Superior temporal gyrus (tissue), 1 donor: ENCODE results near the gene FUOM.
"Not testable (repeated sequence)": the region's sequence is repeated elsewhere in the genome, so short reads cannot be mapped to it uniquely, and the experiment has no call there.

Experiments used
- DNase-seq: peaks from one replicate; pipeline ENCODE4 v3.0.0-alpha.2; 2016; ENCODE audit errors: extremely low spot score

The FUOM gene

DNA sequence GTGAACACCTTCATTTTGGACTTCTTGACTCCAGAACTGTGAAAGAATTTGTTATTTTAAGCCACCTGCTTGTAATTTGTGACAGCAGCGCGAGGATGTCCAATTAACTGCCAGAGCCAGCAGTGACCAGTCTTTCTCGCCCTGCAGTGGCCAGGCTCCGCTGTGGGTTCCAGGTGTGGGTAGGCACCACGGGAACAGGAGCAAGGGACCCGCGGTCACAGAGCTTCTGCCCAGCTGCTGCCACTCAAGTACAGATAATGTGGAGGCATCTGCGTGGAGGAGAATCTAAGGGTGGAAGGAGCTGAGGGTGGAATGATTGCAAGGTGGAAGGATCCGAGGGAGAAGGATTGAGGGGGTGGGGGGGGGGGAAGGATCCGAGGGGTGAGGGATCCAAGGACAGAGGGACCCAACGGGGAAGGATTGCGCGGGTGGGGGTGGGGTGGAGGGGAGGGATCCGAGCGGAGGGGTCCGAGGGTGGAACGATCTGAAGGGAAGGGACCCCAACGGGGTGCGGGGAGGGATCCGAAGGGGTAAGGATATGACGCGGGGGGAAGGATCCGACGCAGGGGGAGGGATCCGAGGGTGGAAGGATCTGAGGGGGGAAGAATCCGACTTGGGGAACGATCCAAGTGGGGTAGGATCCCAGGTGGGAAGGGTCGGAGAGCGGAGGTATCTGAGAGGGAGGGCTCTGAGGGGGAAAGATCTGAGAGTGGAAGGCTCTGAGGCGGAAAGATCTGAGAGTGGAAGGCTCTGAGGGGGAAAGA lies 24.7 kb downstream of the FUOM start:
- no peak for DNase-seq

DNA sequence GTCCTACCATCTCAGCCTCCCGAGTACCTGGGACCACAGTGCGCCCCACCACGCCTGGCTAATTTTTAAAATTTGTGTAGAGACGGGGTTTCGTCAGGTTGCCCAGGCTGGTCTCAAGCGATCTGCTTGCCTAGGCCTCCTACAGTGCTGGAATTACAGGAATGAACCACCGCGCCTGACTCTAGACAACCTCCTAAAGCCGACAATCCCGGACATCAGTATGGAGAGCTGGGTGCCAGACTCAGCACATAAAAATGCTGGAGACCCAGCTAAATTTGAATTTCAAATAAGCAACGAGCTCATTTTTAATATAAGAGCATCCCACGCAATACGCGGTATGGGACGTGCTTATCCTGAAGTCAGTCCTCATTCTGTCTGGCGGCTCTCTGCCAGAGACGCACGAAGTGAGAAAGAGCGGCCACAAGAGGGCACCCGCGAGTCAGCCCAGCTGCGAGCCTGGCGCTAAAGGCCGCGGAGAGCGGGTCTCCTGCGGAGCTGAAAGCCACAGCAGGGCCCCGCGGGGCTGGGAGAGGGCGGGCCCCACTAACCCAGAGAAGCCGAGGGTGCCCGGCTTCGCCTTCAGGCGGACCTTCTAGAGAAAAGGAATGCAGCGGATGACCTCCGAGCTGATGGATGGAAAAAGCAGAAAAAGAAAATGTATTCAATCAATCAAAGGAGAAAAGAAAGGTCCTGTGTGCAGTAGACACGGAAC lies 28.2 kb downstream of the FUOM start:
- peak; percentile 96 for DNase-seq

DNA sequence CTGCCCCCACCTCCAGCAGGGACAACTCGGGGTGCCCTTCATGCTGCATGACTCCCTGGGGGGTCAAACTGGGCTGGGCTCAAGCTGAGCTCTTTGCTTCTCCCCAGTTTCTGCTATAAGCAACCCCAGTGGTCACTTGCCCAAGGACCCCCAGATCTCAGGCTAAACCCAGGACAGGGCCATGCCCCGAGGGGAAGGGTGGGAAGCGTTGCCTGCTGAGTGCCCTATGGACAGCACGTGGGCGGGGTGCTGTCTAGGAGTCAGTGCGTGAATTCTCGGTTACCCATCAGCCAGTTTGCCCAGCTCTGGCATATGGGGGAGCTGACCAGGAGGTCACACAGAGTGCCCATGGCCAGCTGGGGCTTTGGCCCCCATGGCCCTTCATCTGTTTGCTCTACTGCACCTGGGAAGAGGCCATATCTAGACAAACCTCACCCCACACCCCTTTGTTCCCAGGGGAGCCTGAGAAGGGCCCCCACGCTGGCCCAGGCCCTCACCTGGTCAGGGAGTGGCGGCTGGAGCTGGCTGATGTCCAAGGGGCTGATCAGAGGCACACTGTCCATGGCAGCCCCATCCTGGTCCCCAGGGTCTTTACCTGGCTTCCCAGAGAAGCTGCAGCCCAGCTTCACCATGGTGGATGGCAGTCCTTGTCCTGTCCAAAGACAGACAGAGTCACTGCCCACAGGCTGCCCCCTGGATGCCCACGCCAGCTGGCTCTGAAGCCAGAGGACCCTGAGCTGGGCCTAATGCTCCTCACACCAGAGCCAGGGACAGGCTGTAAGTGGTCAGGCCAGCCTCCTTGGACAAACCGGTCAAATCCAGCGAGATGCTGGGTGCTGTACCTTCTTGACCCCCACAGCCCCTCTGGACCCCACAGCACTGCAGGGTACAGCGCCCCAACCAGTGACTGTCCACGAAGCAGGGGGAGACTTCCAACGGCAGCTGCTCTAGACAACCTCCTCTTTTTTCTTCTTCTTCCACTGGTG lies 29.2 kb downstream of the FUOM start:
- DNase-seq = no peak

DNA sequence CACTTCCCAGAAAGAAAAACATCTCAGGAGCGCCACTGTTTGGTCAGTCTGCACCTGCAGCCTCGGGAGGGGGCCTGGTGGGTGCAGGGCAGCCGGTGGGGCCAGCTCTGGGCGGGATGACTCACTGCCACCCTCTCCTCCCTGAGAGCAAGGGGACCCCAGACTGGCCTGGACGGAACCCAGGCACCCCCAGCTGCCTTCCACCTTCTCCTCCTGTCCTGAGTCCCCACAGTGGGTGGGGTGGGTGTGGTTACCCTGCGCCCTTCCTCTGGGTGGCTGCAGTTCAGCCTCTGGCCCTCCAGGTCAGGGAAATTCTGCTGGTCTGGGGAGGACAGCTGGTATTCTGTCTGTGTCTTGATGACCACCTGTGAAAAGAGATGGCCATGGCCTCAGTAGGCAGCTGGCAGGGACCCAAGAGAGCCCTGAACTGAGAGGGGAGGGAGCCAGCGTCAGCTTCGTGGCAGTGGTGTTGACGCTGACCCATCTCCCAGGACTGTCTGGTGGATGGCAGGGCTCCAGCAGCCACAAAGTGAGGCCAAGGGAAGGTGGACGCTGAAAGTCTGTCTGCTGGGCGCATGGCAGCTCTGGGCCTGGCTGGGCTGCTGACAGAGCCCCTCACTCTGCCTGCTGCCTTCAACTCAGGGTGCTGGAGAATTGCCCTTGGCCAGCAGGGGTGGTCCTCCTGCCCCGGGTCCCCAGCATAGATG lies 30.0 kb downstream of the FUOM start:
- no peak for DNase-seq

DNA sequence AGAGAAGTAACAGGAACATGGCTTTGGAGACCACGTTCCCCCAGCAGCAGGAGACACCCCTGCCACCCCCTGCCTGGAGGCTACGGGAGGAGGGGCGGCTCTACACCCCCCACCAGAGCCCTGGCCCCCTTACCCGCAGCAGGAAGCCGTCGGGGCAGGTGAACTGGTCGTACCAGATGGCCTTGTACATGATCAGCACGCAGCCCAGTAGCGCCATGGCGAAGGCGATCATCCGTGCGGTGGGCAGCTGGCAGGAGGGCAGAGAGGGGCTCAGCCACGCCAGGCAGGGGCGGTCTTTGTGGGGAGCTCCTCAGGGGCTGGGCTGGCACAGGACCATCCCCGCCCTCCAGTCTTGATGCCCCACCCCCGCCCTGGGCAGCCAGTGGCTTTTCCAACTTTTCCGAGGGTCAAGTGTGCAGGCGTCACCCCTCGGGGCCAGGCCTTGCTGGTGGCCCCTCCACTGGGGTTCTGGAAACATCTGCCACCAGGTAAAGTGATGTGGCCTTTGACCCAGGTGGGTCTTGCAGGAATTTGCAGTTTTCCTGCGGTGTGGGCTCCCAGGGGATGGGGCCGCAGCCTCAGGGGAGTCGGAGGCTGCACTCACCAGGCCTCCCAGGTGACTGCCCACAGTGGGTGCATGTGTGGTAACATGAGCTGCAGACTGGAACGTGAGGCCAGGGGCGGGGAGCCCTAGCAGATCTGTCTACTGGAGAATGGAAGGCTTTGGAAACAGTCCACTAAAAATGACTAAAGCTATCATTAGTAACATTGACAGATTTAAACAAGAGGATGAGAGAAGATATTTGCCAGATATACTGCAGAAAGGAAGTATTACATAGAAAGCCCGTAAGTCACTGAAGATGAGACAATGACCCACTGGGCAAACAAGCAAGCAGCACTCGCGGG lies 30.8 kb downstream of the FUOM start:
- no peak for DNase-seq

DNA sequence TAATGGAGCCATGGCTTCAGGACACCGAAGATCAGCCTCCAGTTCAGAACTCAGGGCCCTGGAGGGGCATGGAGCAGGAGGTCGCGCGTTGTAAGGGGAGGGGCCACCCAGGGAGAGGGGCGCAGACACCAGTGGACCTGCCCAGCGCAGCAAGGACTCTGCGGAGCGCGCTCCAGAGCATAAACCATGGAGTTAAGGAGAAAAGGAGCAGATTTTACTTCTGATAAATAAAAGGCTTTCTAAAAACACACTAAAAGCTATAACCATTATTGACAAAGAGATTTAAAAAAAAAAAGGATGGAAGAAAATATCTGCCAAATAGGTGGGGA lies 31.6 kb downstream of the FUOM start:
- no peak for DNase-seq

DNA sequence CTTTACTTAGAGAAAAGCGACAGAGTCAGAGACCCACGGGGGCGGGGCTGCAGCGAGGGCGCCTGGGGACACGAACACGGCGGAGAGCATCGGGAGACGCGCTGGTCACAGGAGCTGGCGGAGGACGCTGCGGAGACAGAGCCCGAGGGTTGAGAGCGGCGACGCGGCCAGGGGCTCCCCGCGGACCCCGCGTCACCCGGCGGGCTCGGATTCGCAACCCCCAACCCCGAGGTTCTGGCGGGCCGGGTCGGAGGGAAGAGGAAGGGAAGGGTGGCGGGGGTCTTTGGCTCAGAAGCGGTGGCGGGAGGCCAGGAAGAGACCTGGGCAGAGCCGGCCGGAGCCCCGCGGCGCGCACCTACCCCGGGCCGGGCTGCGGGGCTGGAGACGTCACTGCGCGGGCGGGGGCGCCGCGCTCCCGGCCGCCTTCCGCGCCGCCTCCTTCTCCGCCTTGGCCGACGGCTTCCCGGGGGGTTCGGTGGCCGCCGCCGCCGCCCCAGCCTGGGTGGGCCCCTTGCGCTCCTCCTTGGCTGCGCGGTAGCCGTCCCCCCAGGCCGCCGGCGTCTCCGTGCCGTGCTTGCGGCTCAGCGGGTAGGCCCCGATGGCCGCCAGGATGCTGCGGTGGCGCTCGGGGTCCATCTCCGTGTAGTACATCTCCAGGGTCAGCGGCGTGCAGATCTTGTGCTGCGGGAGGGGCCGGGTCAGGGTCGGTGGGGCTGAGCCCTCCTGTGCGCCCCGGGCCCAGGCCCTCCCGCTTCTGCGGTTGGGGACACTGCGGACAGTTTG lies 32.2 kb downstream of the FUOM start:
- no peak for DNase-seq

DNA sequence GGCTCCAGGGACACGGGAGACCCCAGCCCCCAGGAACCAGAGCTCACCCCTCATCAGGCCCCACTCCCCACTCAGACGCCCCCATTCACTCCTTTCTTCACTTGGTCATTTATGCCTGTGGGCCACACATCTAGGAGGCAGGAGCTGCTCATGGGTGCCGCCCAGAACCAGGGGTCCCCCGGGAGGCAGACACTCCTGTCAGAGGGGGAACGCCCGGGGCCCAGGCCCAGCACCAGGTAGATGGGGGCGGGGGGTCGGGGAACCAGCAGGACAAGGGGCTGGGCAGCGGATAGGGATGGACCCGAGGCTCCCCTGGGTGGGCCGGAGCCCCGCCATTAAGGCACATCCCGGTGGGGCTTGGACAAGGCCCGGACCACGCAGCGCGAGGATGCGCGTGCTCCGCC lies 33.0 kb downstream of the FUOM start:
- DNase-seq = no peak

DNA sequence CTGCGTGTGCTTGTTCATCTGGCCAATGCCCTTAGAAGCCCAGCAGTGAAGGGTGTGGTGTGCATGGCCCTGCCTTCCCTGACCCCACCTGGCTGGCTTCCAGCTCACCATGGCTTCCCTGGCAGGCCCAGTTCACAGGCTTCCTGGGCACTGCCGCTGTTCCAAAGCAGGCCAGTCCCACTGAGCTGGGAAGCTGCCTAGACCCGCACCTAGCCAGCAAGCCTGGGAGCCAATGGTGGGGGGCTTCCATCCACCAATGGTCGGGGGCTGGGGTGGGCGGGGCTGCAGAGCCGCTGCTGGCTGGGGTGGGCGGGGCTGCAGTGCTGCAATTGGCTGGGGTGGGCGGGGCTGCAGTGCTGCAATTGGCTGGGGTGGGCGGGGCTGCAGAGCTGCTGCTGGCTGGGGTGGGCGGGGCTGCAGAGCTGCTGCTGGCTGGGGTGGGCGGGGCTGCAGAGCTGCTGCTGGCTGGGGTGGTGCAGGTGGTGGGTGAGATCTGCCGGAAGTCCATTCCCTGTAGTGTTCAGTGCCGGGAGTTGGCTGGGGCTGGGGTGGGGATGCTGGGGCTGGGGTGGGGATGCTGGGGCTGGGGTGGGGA lies 33.5 kb downstream of the FUOM start:
- DNase-seq = no peak

DNA sequence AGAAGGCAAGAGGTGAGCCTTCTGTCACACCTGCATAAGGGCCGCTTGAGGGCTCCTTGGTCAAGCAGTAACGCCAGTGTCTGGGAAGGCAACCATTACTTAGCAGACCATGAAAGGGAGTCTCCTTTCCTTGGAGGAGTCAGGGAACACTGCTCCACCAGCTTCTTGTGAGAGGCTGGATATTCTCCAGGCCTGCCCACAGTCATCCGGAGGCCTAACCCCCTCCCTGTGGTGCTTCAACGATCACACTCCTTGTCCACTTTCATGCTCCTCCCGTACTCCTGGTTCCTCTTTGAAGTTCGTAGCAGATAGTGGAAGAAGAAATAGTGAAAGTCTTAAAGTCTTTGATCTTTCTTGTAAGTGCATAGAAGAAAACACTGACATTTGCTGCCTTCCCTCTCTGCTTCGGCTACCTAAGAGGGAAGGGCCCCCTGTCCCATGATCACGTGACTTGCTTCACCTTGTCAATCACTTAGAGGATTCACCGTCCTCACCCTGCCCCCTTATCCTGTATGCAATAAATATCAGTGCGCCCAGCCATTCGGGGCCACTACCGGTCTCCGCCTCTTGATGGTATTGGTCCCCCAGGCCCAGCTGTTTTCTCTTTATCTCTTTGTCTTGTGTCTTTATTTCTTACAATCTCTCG lies 35.6 kb downstream of the FUOM start:
- DNase-seq = not testable (repeated sequence)

DNA sequence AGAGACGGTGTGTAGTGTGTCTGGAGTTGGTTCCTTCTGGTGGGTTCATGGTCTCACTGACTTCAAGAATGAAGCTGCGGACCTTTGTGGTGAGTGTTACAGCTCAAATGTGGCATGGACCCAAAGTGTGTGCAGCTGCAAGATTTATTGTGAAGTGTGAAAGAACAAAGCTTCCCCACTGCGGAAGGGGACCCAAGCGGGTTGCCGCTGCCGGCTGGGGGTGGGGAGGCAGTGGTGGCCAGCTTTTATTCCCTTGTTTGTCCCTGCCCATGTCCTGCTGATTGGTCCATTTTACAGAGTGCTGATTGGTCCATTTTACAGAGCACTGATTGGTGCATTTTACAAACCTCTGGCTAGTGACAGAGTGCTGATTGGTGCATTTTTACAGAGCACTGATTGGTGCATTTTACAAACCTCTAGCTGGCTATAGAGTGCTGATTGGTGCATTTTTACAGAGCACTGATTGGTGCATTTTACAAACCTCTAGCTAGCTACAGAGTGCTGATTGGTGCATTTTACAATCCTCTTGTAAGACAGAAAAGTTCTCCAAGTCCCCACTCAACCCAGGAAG lies 36.9 kb downstream of the FUOM start:
- not testable (repeated sequence) for DNase-seq

DNA sequence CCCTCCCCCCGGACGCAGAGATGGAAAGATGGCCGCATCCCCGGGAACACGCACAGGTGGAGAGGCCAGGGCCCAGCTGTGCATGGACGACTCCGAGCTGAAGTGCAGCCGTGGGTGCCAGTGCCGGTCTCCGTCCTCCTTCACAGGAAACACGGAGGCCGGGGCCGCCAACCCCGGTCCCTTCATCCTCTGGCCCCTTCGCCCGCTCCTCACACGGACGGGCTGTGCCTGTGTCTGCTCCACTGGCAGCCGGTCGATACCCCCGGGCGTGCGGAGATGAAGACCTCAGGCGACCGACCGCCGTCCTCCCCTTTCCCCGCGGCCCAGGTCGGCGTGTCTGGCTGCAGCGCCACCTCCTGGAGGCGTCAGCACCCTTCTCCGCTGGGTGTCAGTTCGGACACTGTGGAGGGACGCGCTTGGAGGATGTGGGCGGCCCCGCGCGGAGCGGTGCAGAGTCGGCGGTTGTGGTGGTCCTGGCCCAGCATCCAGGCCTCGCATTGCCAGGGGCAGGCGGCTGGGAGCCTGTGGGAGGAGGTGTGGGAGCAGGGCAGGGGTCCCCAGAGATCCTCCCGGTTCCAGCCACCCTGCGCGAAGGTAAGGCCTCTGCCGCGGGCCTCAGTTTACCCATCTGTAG lies 39.2 kb downstream of the FUOM start:
- no peak for DNase-seq

DNA sequence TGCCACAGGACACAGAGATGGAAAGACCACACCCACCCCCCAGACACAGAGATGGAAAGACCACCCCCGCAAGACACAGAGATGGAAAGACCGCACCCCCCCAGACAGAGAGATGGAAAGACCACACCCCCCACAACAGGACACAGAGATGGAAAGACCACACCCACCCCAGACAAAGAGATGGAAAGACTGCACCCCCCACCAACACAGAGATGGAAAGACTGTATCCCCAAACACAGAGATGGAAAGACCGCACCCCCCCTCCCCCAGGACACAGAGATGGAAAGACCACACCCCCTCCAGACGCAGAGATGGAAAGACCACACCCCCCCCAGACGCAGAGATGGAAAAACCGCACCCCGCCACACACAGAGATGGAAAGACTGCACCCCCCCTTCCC lies 41.1 kb downstream of the FUOM start:
- no peak for DNase-seq

DNA sequence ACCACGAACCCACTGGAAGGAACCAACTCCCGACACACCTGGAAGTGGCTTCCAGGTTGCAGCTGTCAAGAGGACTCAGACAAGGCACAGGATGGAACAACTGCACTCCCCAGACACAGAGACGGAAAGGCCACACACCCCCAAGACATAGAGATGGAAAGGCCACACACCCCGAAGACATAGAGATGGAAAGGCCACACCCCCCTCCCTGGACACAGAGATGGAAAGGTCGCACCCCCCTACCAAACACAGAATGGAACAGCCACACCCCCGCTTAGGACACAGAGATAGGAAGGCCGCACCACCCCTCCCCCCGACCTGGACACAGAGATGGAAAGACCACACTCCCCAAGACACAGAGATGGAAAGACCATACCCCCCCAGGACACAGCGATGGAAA lies 41.6 kb downstream of the FUOM start:
- DNase-seq = no peak

DNA sequence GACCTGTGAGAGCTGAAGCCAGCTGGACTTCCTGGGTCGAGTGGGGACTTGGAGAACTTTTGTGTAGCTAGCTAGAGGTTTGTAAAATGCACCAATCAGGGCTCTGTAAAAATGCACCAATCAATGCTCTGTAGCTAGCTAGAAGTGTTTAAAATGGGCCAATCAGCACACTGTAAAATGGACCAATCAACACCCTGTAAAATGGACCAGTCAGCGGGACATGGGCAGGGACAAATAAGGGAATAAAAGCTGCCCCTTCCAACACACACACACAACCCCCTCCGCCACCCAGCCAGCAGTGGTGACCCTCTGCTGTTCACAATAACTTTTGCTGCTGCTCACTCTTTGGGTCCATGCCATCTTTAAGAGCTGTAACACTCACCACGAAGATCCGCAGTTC lies 42.0 kb downstream of the FUOM start:
- DNase-seq = no peak

DNA sequence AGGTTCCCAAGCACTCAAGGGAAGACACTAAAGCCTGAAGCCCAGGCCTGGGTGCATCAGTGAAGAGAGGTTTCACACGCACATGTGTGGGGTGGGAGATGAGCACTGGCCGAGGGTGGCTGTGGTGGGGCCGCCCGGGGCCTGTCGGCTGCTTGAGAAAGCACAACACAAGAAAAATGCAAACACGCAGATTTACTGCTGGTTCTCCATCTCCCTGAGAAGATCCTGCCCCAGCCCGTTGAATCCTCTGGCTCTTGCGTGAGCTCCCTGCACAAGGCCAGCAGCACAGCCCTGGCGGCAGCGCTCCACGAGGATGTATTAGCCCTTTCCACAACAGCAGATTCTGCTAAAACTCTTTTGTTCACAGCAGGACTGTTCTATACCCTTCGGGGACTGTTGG lies 42.9 kb downstream of the FUOM start:
- DNase-seq = no peak

DNA sequence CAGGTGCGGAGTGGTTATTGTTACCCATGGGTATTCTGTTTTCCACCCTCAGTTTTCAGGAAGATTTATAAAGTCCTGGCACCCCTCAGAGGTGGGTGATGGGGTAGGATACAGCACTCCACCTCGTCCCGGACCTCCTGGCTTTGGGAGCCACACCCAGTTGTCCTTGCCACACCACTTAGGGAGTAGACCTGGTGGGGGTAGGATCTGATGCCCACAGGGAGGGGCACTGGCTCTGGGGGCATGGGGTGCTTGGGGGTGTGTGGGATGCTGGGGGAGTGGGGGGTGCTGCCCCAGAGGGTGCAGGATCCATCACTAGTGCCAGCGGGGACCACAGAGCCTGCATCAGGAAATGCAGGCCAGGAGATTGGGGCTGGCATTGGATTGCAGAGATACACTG lies 44.6 kb downstream of the FUOM start:
- DNase-seq = no peak

DNA sequence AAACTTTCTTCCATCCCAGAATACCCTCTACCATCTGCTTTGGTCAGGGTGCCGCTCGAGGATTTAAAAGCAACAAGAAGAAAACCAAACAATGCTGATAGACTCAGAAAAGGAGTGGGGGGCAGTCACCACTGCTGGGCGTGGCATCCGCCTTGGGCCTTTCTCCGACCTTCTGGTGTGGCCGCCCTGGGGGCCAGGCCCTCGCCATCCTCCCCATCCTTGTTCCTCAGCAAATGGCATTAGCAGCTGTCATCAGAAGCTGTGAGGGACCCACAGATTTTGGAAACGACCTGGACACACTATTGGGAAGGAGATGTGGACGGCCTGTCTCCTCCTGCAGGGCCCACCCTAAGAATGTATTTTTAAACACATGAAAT lies 45.1 kb downstream of the FUOM start:
- DNase-seq = no peak
